Fibroblast of lung (primary cell): Measurements from ENCODE around the gene IL1RAP. TPM values are rescaled to one million over a fixed set of nuclear protein-coding genes. Genes with fewer than 3 reads are reported as not detected.
A peak's percentile ranks its signal among the peaks of the same experiment; 100 is the strongest.

Experiments used
- DNase-seq, 2 donors: peaks; one replicate each; pipeline versions ENCODE4 v3.0.0 to v3.0.0-alpha.2; 2010; ENCODE audit warnings: low read depth in 2 of 2
- H2AFZ ChIP-seq: 2 replicates; pipeline ENCODE4 v1.5.1; 2012; ENCODE audit warnings: low read length, control low read depth, inconsistent platforms
- H3K27ac ChIP-seq: 2 replicates; pipeline ENCODE4 v1.5.1; 2011; ENCODE audit warnings: low read length, control low read depth; ENCODE audit not compliant: insufficient read depth
- H3K27me3 ChIP-seq: 2 replicates; pipeline ENCODE4 v1.5.1; 2011; ENCODE audit warnings: mild to moderate bottlenecking, low read length; ENCODE audit not compliant: control insufficient read depth, insufficient read depth
- H3K36me3 ChIP-seq: 2 replicates; pipeline ENCODE4 v1.5.1; 2011; ENCODE audit warnings: low read length; ENCODE audit not compliant: control insufficient read depth, insufficient read depth
- H3K4me1 ChIP-seq: 2 replicates; pipeline ENCODE4 v1.5.1; 2011; ENCODE audit warnings: low read length; ENCODE audit not compliant: control insufficient read depth, insufficient read depth; ENCODE audit errors: extremely low read depth
- H3K4me2 ChIP-seq: 2 replicates; pipeline ENCODE4 v1.5.1; 2011; ENCODE audit warnings: low read length, control low read depth; ENCODE audit not compliant: insufficient read depth; ENCODE audit errors: extremely low read depth
- H3K4me3 ChIP-seq, 4 experiments: fragments of 200-600 bp in 1 of 4; sonication (generic) in 1 of 4; replicated peaks in 1 of 4; 2 replicates each; pipeline ENCODE4 v1.5.1; 2011 to 2016; ENCODE audit warnings: low read length in 4 of 4, low read depth in 3 of 4, mild to moderate bottlenecking in 3 of 4, control low read depth in 2 of 4, inconsistent platforms in 1 of 4, mixed read lengths in 1 of 4; ENCODE audit not compliant: insufficient read depth in 1 of 4; ENCODE audit errors: control extremely low read depth in 1 of 4
- H3K79me2 ChIP-seq: 2 replicates; pipeline ENCODE4 v1.5.1; 2012; ENCODE audit warnings: mild to moderate bottlenecking, low read length, inconsistent platforms; ENCODE audit not compliant: control insufficient read depth, insufficient read depth
- H3K9ac ChIP-seq: 2 replicates; pipeline ENCODE4 v1.5.1; 2011; ENCODE audit warnings: mild to moderate bottlenecking, low read length, control low read depth; ENCODE audit not compliant: insufficient read depth
- H3K9me3 ChIP-seq: 2 replicates; pipeline ENCODE4 v1.5.1; 2012; ENCODE audit warnings: low read depth, low read length; ENCODE audit not compliant: control insufficient read depth, insufficient read depth
- H4K20me1 ChIP-seq: 2 replicates; pipeline ENCODE4 v1.5.1; 2011; ENCODE audit warnings: low read length; ENCODE audit not compliant: control insufficient read depth, insufficient read depth; ENCODE audit errors: extremely low read depth
- CTCF ChIP-seq, 2 donors: IDR thresholded peaks in 1 of 2; conservative IDR thresholded peaks in 1 of 2; 1 replicate in 1 of 2; 2 replicates in 1 of 2; pipeline ENCODE4 v1.5.1; 2011 to 2012; ENCODE audit warnings: low read length in 2 of 2, control low read depth in 1 of 2, inconsistent platforms in 1 of 2, low read depth in 1 of 2, mild to moderate bottlenecking in 1 of 2
- EZH2 ChIP-seq: IDR thresholded peaks from 2 replicates; pipeline ENCODE4 v1.5.1; 2012; ENCODE audit warnings: low read length, control low read depth, mild to moderate bottlenecking; ENCODE audit errors: missing control alignments
- polyA plus RNA-seq, 2 donors: library from polyadenylated mRNA; depleted of rRNA in 1 of 2; stranded (reverse) in 1 of 2; unstranded in 1 of 2; fragments of >200 nt; gene quantifications; 2 replicates each; pipeline ENCODE4 v1.2.1, GENCODE V29; 2011 to 2012; ENCODE audit warnings: missing spikeins in 1 of 2
- total RNA-seq: library from RNA; depleted of rRNA; stranded (reverse); fragments of >200 nt; gene quantifications from 2 replicates; pipeline ENCODE4 v1.2.1, GENCODE V29; 2014

IL1RAP gene
- total and polyA plus RNA-seq, 2 donors (not counting 1 experiment from before 2014, with no cell fraction given), result 10.2 to 12.6 TPM

DNA sequence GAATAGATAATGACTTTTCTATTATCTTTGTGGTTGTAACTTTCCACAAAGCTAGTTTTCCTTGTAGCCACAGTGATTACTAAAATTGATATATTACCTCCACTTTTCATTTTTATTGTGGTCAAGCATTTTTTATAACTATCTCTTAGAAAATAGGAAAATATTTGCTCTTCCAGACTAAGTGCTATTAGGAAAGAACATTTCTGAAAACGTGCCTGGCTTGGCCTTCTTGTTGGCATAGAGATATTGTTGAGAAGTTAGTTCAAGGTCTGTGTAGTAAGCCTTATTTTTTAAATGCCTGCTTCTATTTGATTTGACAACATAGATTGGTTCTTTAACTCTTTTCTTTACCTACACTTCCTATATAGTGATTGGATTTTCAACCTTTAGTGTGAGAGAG is 101.7 kb downstream of the IL1RAP start:
- Histone ChIP-seq H3K4me2 (no peak overlapping the region), H3K4me1 (no peaks in the 10 kb centered on the region), H3K9ac (no peak overlapping the region), H3K4me3 (no peak overlapping the region), H3K27ac (no peak overlapping the region), H3K9me3 (no peaks in the 10 kb centered on the region), H3K79me2 (no peaks in the 10 kb centered on the region), H4K20me1 (no peaks in the 10 kb centered on the region), H3K36me3 (no peaks in the 10 kb centered on the region), H3K27me3 (no peaks in the 10 kb centered on the region), H2AFZ (no peak overlapping the region)
- no peak for TF ChIP-seq EZH2
- TF ChIP-seq CTCF (conservative IDR thresholded peaks at IDR 0.05 in 1 of 2, IDR thresholded peaks at IDR 0.05 in 1 of 2; ENCODE audit: low read depth in 1 of 2, low read length in 2 of 2), result no peak
- no peak for DNase-seq

GRCh38 chr3:190616637-190617036 is 102.8 kb downstream of the IL1RAP start:
- H3K79me2 ChIP-seq, result no peaks in the 10 kb centered on the region
- no peaks in the 10 kb centered on the region for H4K20me1 ChIP-seq
- H3K9ac ChIP-seq, result no peak overlapping the region
- DNase-seq, result peak in 1 of 2 donors; percentile 2
- no peak overlapping the region for H3K4me2 ChIP-seq
- no peaks in the 10 kb centered on the region for H3K4me1 ChIP-seq
- no peaks in the 10 kb centered on the region for H3K27me3 ChIP-seq
- TF ChIP-seq EZH2, result no peak
- no peak for TF ChIP-seq CTCF (conservative IDR thresholded peaks at IDR 0.05 in 1 of 2, IDR thresholded peaks at IDR 0.05 in 1 of 2; ENCODE audit: low read depth in 1 of 2, low read length in 2 of 2)
- no peak overlapping the region for H3K27ac ChIP-seq
- H3K4me3 ChIP-seq, result no peak overlapping the region
- H2AFZ ChIP-seq, result no peak overlapping the region
- no peaks in the 10 kb centered on the region for H3K36me3 ChIP-seq
- H3K9me3 ChIP-seq, result no peaks in the 10 kb centered on the region

DNA sequence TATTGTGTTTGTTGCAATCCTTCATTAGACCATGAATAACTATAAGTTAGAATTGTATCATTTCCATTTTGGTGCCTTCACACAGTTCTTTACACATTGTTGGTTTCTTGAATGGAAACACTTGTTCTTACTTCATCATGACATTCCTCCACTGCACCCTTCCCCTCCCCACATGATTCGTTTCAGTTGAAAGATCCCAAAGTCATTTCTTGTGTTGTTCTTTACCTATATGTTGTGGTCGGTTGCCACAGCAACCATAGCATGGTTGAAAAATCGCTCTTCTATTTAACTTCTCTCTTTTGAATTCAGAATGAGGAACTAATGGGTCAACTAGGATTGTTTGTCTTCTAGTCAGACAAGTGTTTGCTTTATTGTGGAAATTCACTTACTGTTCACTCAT is 103.3 kb downstream of the IL1RAP start:
- H3K36me3 ChIP-seq, result no peaks in the 10 kb centered on the region
- no peak for TF ChIP-seq CTCF (conservative IDR thresholded peaks at IDR 0.05 in 1 of 2, IDR thresholded peaks at IDR 0.05 in 1 of 2; ENCODE audit: low read depth in 1 of 2, low read length in 2 of 2)
- no peak for TF ChIP-seq EZH2
- no peaks in the 10 kb centered on the region for H3K27me3 ChIP-seq
- H3K9ac ChIP-seq, result no peak overlapping the region
- H3K79me2 ChIP-seq, result no peaks in the 10 kb centered on the region
- H3K27ac ChIP-seq, result no peak overlapping the region
- no peak overlapping the region for H2AFZ ChIP-seq
- no peak for DNase-seq
- H3K9me3 ChIP-seq, result no peaks in the 10 kb centered on the region
- H4K20me1 ChIP-seq, result no peaks in the 10 kb centered on the region
- no peak overlapping the region for H3K4me3 ChIP-seq
- no peak overlapping the region for H3K4me2 ChIP-seq
- H3K4me1 ChIP-seq, result no peaks in the 10 kb centered on the region
